Raji (cell line): ENCODE data around the gene CHKA.

Experiments
- POLR2A ChIP-seq: IDR thresholded peaks from 2 replicates; pipeline ENCODE4 v1.6.1; 2011; ENCODE audit warnings: low read depth, low read length, control low read depth; ENCODE audit not compliant: insufficient read depth

Gene CHKA

GRCh38 chr11:68146704-68147474 is 25.7 kb upstream of the CHKA start:
- no peak for TF ChIP-seq POLR2A

- TF ChIP-seq POLR2A, result no peak
Observed at GRCh38 chr11:68146010-68146540, 24.9 kb upstream of the CHKA start.

GRCh38 chr11:68145120-68145866 is 24.1 kb upstream of the CHKA start:
- no peak for TF ChIP-seq POLR2A

- no peak for TF ChIP-seq POLR2A
Observed at GRCh38 chr11:68143310-68143689, 22.1 kb upstream of the CHKA start.

- no peak for TF ChIP-seq POLR2A
Observed at GRCh38 chr11:68142441-68143309, 21.5 kb upstream of the CHKA start.

- no peak for TF ChIP-seq POLR2A
Observed at GRCh38 chr11:68142028-68142412, 20.8 kb upstream of the CHKA start.

GRCh38 chr11:68141246-68142027 is 20.2 kb upstream of the CHKA start:
- no peak for TF ChIP-seq POLR2A

- no peak for TF ChIP-seq POLR2A
Observed at GRCh38 chr11:68140496-68141245, 19.5 kb upstream of the CHKA start.

- TF ChIP-seq POLR2A, result no peak
Observed at GRCh38 chr11:68138237-68138636, 17.0 kb upstream of the CHKA start.

GRCh38 chr11:68137833-68138232 is 16.6 kb upstream of the CHKA start:
- no peak for TF ChIP-seq POLR2A

GRCh38 chr11:68136866-68137265 is 15.7 kb upstream of the CHKA start:
- no peak for TF ChIP-seq POLR2A

GRCh38 chr11:68135161-68135560 is 14.0 kb upstream of the CHKA start:
- TF ChIP-seq POLR2A, result no peak

GRCh38 chr11:68133761-68134160 is 12.6 kb upstream of the CHKA start:
- TF ChIP-seq POLR2A, result no peak

- TF ChIP-seq POLR2A, result no peak
Observed at GRCh38 chr11:68130121-68130520, 8.9 kb upstream of the CHKA start.
